Astrocyte of the spinal cord (primary cell): ENCODE results near the gene MTCP1.

ENCODE experiments used
- DNase-seq: peaks from one replicate; pipeline ENCODE4 v3.0.0; 2011; ENCODE audit warnings: low read depth, low spot score
- H3K4me3 ChIP-seq: 2 replicates; pipeline ENCODE4 v1.5.1; 2011; ENCODE audit warnings: low read depth, mild to moderate bottlenecking, low read length, moderate library complexity
- CTCF ChIP-seq: IDR thresholded peaks from 2 replicates; pipeline ENCODE4 v1.5.1; 2012; ENCODE audit warnings: low read depth, mild to moderate bottlenecking, low read length, inconsistent platforms
- in situ Hi-C: cut with HindIII; loops from 2 replicates; pipeline ENCODE4 v1.10.0; 2017; ENCODE audit warnings: low sequenced_read_pairs

Gene MTCP1

DNA sequence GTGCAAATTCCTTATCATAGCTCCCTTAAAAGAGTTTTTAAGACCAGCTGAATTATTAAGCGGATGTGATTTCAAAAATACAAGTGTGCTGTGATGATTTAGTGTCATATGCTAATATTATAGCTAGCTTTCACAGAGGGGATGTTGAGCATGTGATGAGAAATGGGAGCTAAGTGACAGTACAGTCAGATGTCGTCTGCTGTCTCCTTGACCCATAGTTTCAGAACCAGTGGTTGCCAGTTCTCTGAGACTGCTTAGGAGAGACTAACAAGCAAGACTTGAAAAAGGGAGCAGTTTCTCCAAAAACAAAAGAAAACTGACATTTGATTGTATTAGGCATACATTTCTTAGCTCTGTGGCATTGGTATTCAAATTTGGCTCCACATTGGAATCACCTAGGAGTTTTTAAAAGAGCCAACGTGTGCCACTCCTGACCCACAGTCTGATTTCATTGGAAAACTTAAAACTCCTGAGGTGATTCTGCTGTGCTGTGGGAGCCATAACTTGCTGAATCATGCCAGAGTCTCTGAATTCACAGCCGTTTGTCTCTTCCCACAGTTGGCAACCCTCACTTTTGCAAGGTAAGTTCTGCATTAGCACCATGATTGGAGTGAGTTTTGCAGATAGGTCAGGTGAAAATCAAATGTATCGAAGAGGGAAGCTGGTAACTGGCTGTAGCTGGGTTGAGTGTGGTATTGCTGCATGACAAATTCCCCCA lies 24.0 kb downstream of the MTCP1 start:
- TF ChIP-seq CTCF: no peak
- DNase-seq: no peak
- no peak overlapping the region for H3K4me3 ChIP-seq
- in situ Hi-C loops: no loop called here

- no peak overlapping the region for H3K4me3 ChIP-seq
- TF ChIP-seq CTCF: no peak
- in situ Hi-C loops: no loop called here
- no peak for DNase-seq
Observed at GRCh38 chrX:155046129-155046810, 24.7 kb downstream of the MTCP1 start.

DNA sequence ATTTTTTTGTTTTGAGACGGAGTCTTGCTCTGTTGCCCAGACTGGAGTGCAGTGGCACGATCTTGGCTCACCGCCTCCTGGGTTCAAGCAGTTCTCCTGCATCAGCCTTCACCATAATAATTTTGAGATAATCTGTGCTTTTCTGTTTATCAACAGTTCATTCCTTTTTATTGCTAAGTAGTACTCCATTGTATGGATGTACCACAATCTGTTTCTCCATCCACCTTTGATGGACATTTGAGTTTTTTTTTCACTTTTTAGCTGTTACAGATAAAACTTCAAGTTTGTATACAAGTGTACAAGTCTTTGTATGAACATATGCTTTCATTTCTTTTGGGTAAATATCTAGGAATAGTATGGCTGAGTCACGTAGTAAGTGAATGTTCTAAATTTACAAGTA lies 35.2 kb downstream of the MTCP1 start:
- no peak for TF ChIP-seq CTCF
- DNase-seq: no peak
- no peak overlapping the region for H3K4me3 ChIP-seq
- in situ Hi-C loops: no loop called here

- TF ChIP-seq CTCF: no peak
- no peak for DNase-seq
- no peak overlapping the region for H3K4me3 ChIP-seq
- in situ Hi-C loops: no loop called here
Observed at GRCh38 chrX:155031657-155032056, 39.3 kb downstream of the MTCP1 start.

DNA sequence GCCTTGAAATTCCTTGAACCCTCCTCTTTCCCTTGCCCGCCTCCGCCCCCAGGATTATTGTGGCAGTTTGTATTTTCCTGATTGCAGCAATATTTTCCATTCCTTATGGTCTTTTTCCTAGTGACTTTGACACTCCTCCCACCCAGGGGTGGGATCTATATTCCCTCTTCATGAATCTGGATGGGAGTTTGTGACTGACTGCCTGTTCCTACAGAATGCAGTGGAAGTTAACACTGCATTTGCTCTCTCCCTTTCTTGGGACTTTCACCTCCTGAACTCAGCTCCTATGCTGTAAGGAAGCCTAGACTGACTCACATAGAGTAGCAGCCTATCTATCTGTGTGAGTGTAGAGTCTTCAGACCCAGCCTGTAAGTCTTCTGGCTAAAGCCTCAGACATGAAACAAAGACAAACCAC lies 42.1 kb downstream of the MTCP1 start:
- peak; percentile 25 for DNase-seq
- TF ChIP-seq CTCF: no peak
- no peak overlapping the region for H3K4me3 ChIP-seq
- in situ Hi-C loops: no loop called here

DNA sequence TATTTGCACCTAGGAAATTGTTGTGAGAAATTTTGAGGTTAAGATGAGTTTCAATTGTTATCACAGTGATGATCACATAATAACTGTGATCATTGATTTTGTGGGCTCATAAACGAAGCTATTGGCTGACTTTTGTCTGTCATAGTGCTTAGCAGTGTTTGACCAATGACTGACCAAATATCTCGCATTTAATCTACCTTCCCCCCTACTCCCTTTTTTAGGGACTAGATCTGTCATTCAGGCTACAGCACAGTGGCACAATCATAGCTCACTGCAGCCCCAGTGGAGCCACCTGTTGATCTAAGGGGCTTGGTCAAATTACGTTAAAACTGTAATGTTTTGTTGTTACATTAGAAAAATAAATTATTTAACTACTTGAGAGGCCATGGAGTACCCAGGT lies 42.8 kb downstream of the MTCP1 start:
- H3K4me3 ChIP-seq: peak overlapping the region; percentile 75
- no peak for DNase-seq
- in situ Hi-C loops: no loop called here
- no peak for TF ChIP-seq CTCF
